ENCODE results near the gene FBXO7.

Gene FBXO7

DNA sequence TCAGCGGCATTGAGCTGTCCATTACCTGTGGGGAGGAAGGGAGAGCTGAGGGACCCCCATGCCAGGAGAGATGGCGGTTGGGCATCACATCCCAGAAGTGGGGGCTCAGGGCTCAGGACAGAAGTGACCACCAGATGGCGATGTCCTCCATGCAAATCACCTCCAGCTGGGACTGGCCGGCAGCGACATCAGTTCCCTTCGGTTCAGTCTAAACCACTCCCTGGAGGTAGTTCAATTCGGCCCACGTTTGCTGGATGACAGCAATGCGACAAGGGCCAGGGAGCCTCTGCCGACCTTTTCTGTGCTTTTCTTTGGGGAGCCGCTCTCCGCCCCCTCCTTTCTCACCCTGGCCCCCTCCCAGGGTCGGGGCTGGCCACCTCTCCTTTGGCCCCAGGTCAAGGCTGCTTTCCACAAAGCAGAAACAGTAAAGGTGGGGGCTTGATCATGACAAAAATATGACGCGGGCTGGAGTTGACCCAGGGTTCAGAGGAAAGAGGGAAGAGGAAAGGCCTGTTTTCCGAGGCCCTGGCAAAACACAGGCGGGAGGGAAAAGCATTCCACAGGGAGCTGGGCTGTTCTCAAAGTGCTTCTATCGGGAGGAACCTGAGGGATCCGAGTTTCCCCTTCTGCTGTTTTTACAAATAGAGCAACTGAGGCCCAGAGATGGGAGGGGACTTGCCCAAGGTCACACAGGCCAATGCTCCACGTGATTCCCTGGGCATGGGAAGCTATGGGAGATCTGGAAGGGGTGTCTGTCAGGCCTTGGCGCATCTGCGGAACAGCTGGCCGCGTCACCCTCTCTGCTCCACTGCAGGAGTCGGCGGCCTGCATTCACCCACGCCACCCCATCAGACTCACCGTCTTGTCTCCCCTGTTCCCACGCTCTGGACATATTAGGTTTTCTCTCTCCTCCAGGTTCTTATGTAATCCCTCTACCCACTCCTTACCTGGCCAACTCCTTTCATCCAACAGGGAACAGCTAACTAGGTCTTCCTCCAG lies 54.7 kb downstream of the FBXO7 start:
- Mint-ChIP-seq H3K4me1 (no peaks in the 10 kb centered on the region), H3K9me3 (no peaks in the 10 kb centered on the region), H3K27ac (no peak overlapping the region), H3K27me3 (peaks cover 11% of the 10 kb centered on the region), H3K4me3 (no peak overlapping the region), H3K36me3 (no peaks in the 10 kb centered on the region)
- DNase-seq, result peak; percentile 78
- CTCF ChIA-PET, result interaction anchor here (0.7 to 6.5 kb wide), 9 partner anchors 9 to 477 kb away, joined by 3 to 60 read pairs (median 9); no protein-coding TSS in a partner anchor

DNA sequence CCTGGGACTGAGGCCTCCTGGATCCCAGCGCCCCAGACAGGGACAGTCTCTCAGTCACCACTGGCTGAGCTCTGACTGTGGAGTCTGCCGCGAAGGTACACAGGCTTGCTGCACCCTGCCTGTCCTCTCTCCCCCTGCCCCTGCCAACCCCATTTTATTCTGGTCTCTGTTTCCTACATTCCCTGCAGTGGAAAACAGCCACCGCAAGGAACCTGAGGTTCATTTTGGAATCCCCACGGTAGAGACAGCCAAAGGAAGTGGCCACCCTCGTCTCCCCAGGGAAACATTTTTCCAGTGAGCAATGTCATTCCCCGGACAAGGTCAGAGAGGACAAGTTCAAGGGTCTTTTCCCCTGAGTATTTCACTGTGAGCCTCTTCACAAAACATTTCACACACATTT lies 56.6 kb downstream of the FBXO7 start:
- Mint-ChIP-seq H3K27me3 (peaks cover 11% of the 10 kb centered on the region), H3K4me3 (no peak overlapping the region), H3K27ac (no peak overlapping the region), H3K36me3 (no peaks in the 10 kb centered on the region), H3K9me3 (no peaks in the 10 kb centered on the region), H3K4me1 (no peaks in the 10 kb centered on the region)
- CTCF ChIA-PET, result interaction anchor here (2.9 to 6.5 kb wide), 2 partner anchors 266 to 455 kb away, joined by 9 to 60 read pairs; no protein-coding TSS in a partner anchor
- no peak for DNase-seq

DNA sequence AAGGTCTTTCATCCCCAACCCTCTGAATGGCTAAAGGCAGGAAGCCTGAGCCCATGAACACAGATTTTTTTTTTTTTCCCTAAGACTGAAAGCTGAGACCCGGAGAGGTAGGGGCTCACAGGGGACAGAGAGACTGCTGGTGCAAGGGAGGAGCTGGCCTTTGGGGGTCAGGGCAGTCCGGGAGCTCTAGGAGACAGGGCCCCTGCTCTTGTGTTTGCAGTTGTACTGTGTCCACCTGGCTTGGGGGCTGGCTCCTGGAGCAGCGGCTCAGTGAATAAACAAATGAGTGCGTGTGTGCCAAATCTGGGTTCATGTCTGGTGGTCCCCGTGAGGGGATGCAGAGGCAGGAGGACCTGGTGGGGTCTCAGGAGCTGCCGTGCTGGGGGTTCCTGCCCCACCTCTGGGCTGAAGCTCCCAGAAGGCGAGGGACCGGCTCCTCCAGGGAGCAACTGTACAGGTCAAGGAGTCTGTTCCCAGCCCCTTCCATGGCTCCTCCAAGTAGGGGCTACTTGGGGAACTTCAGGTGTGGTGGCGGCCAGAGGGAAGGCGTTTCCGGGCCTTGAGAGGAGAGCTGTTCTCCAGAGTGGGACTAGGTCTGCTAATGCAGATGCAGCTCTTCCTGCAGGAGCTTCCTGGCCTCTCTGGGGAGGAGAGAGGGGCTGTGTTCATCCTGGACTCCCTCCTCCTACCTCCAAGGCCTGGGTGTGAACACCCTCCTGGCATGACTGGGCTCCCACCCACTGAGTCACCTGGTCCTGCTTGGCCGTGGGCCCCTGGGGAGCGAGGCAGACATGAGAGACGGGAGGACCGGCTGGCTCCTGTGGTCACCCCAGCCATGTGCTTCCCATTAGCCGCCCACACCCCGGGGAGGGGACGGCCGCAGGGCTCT lies 57.6 kb downstream of the FBXO7 start:
- no peaks in the 10 kb centered on the region for H3K9me3 Mint-ChIP-seq
- CTCF ChIA-PET, result interaction anchor here (6.5 kb wide), 1 partner anchor 265 kb away, joined by 60 read pairs; no protein-coding TSS in a partner anchor
- H3K4me3 Mint-ChIP-seq, result no peak overlapping the region
- H3K27ac Mint-ChIP-seq, result no peak overlapping the region
- no peaks in the 10 kb centered on the region for H3K36me3 Mint-ChIP-seq
- no peaks in the 10 kb centered on the region for H3K4me1 Mint-ChIP-seq
- peaks cover 11% of the 10 kb centered on the region for H3K27me3 Mint-ChIP-seq
- no peak for DNase-seq

GRCh38 chr22:32532820-32533128 lies 58.2 kb downstream of the FBXO7 start:
- no peak overlapping the region for H3K4me3 Mint-ChIP-seq
- no peak overlapping the region for H3K27ac Mint-ChIP-seq
- peaks cover 11% of the 10 kb centered on the region for H3K27me3 Mint-ChIP-seq
- H3K9me3 Mint-ChIP-seq, result no peaks in the 10 kb centered on the region
- no peak for DNase-seq
- no peaks in the 10 kb centered on the region for H3K4me1 Mint-ChIP-seq
- CTCF ChIA-PET, result no interaction called here
- no peaks in the 10 kb centered on the region for H3K36me3 Mint-ChIP-seq

DNA sequence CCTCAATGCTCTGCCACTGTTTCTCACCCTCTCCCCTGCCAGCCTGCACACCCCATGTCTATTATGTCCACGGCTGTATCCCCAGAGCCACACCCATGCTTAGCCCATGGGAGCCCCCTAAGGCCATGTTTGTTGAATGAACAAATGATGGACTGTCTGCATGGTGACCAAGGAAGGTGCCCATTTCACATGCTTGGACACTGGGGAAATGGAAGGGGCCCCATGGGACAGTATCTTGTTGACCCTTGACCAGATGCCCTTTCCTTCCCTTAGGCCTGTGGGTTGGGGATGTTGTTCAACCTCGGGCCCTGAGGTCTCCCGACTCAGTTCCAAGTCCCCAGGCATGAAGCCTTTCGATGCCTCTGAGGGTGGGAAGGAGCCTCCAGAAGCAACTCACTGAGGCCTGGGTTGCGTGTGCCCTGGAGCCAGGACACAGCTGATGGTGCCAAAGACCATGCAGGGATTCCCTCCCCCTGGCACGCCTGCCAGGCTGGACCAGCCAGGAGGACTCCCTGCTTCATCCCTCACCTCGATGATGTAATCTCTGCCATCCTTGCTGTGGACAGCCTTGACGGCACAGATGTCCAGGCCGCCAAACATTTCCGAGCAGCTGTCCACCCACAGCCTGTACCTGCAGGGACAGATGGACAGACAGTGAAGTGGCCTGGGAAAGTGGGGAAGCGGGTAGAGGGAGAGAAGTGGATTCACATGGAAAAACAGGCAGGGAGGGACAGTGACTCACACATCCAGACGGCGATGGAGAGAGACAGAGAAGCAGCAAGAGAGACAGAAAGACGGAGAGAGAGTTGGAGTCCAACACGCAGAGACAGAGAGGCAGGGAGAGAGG lies 58.9 kb downstream of the FBXO7 start:
- Mint-ChIP-seq H3K27ac (no peak overlapping the region), H3K4me3 (no peak overlapping the region), H3K27me3 (peaks cover 13% of the 10 kb centered on the region), H3K4me1 (no peaks in the 10 kb centered on the region), H3K36me3 (no peaks in the 10 kb centered on the region), H3K9me3 (no peaks in the 10 kb centered on the region)
- DNase-seq, result no peak
- CTCF ChIA-PET, result interaction anchor here (2.8 kb wide), 1 partner anchor 263 kb away, joined by 7 read pairs; no protein-coding TSS in a partner anchor

GRCh38 chr22:32534252-32535235 lies 59.9 kb downstream of the FBXO7 start:
- no peak for DNase-seq
- H3K27ac Mint-ChIP-seq, result no peak overlapping the region
- no peak overlapping the region for H3K4me3 Mint-ChIP-seq
- peaks cover 12% of the 10 kb centered on the region for H3K27me3 Mint-ChIP-seq
- no peaks in the 10 kb centered on the region for H3K4me1 Mint-ChIP-seq
- no peaks in the 10 kb centered on the region for H3K36me3 Mint-ChIP-seq
- H3K9me3 Mint-ChIP-seq, result no peaks in the 10 kb centered on the region
- CTCF ChIA-PET, result interaction anchor here (2.8 kb wide), 1 partner anchor 262 kb away, joined by 7 read pairs; no protein-coding TSS in a partner anchor

DNA sequence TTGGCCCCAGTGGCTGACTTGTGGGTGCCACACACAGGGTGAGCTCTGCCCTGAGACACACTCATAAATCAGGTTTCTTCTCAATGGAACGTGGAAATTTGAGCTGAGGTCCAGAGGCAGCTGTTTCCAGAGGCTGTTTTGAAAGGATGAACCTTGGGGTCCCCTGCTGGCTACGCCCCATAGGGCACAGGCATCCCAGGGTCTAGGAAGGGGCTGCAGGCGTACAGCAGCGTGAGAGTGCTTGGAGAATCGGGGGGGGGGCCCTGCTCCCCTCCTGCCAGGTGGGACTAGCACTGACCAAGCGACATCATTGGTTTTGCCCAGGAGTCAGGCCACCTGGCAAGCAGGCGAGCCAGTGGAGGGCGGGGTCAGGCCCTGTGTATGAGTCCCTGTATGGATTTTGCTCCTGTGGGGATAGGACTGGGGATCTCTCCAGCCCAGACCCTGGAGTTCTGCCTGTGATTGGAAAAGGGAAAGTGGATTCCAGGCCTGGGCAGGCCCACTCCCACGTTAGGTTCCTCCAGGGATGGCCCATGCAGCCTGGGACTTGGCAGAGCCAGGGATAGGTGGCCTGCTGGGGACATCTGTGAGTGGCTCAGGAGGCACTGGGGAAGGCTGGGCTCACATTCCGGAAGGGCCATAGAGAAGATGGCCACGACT lies 61.0 kb downstream of the FBXO7 start:
- no peak for DNase-seq
- Mint-ChIP-seq H3K4me1 (no peaks in the 10 kb centered on the region), H3K4me3 (no peak overlapping the region), H3K9me3 (no peaks in the 10 kb centered on the region), H3K27ac (no peak overlapping the region), H3K27me3 (peaks cover 16% of the 10 kb centered on the region), H3K36me3 (no peaks in the 10 kb centered on the region)
- CTCF ChIA-PET, result interaction anchor here (2.8 kb wide), 1 partner anchor 261 kb away, joined by 7 read pairs; no protein-coding TSS in a partner anchor

- no peak for DNase-seq
- Mint-ChIP-seq H3K4me1 (no peaks in the 10 kb centered on the region), H3K36me3 (no peaks in the 10 kb centered on the region), H3K27me3 (peaks cover 16% of the 10 kb centered on the region), H3K9me3 (no peaks in the 10 kb centered on the region), H3K4me3 (no peak overlapping the region), H3K27ac (no peak overlapping the region)
- CTCF ChIA-PET, result no interaction called here
Measured at GRCh38 chr22:32536352-32536751, 61.7 kb downstream of the FBXO7 start.

DNA sequence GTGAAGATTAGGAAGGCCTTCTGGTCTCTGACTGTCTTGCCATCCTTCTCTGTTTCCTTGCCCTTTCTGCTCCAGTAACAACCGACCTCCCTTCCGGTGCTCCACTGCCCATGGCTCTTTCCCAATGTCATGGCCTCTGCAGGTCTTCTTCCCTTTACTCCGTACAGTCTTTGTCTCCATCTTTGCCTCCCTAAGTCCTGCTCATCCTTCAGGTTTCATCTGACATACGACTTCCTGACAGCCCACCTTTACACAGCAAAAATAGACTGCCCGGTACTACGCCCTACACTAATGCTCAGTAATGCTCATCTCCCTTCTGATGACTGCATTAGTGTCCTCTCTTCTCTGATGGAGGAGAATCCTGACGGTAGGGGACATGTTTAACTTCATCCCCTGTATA lies 63.9 kb downstream of the FBXO7 start:
- Mint-ChIP-seq H3K27me3 (peaks cover 11% of the 10 kb centered on the region), H3K36me3 (no peaks in the 10 kb centered on the region), H3K9me3 (no peaks in the 10 kb centered on the region), H3K4me1 (no peaks in the 10 kb centered on the region), H3K27ac (no peak overlapping the region), H3K4me3 (no peak overlapping the region)
- DNase-seq, result no peak
- CTCF ChIA-PET, result no interaction called here

GRCh38 chr22:32539631-32540421 lies 65.2 kb downstream of the FBXO7 start:
- Mint-ChIP-seq H3K27me3 (peaks cover 11% of the 10 kb centered on the region), H3K4me3 (no peak overlapping the region)
- CTCF ChIA-PET, result interaction anchor here (0.9 to 1.0 kb wide), 2 partner anchors 11 to 257 kb away, joined by 3 read pairs; no protein-coding TSS in a partner anchor

DNA sequence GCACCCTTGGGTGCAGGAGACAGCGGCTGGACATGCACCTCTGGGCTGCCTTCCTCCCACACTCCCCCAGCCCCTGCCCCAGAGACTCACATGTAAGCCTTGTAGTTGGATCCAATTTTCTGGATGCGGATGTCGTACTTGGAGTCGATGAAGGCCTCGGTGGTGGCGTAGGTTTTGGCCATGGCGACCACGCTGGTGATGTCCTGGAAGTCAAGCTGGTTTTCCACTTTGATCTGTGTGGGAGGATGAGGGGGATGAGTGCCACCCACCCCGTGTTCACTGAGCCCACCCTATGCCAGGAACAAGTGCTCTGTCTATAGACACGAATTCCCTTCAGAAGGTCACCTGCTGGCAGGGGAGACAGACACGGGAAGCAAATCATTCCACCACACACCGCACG lies 66.9 kb downstream of the FBXO7 start:
- Mint-ChIP-seq H3K9me3 (no peaks in the 10 kb centered on the region), H3K4me3 (no peak overlapping the region), H3K27me3 (peaks cover 11% of the 10 kb centered on the region), H3K27ac (no peak overlapping the region), H3K36me3 (no peaks in the 10 kb centered on the region), H3K4me1 (no peaks in the 10 kb centered on the region)
- CTCF ChIA-PET, result no interaction called here
- DNase-seq, result no peak

More at GRCh38 chr22:32539631-32540421, 65.2 kb downstream of the FBXO7 start:
- H3K36me3 Mint-ChIP-seq, result no peaks in the 10 kb centered on the region
- no peaks in the 10 kb centered on the region for H3K9me3 Mint-ChIP-seq
- H3K27ac Mint-ChIP-seq, result no peak overlapping the region
- H3K4me1 Mint-ChIP-seq, result no peaks in the 10 kb centered on the region
- DNase-seq, result no peak

All from activated naive CD4-positive, alpha-beta T cell treated with anti-CD3 and anti-CD28 coated beads, Interleukin-2, amount 10 ng/mL, durations not matched to agents 7 days and 5 days (primary cell).